CD14-positive monocyte (primary cell): ENCODE data around the gene ALKBH6. TPM values are rescaled to one million over a fixed set of nuclear protein-coding genes. Genes with fewer than 3 reads are reported as not detected.

Source experiments
- DNase-seq, 3 donors: peaks; one replicate each; pipeline ENCODE4 v3.0.0-alpha.2; 2011 to 2022
- H2AFZ ChIP-seq: 2 replicates; pipeline ENCODE4 v1.6.0; 2012; ENCODE audit warnings: mild to moderate bottlenecking, low read depth, low read length, inconsistent platforms; ENCODE audit not compliant: insufficient read depth, poor library complexity, severe bottlenecking
- H3K27ac ChIP-seq, 2 donors: 1 replicate in 1 of 2; 2 replicates in 1 of 2; pipeline ENCODE4 v1.5.1; 2012 to 2013; ENCODE audit warnings: low read length in 2 of 2, control low read depth in 1 of 2, inconsistent platforms in 1 of 2, low read depth in 1 of 2, mild to moderate bottlenecking in 1 of 2
- H3K27me3 ChIP-seq, 2 donors: one replicate each; pipeline versions ENCODE4 v1.6.0 to v1.6.1; 2011 to 2013; ENCODE audit warnings: low read length in 2 of 2; ENCODE audit not compliant: control insufficient read depth in 2 of 2, insufficient read depth in 2 of 2
- H3K36me3 ChIP-seq, 2 donors: replicated peaks in 1 of 2; 1 replicate in 1 of 2; 2 replicates in 1 of 2; pipeline versions ENCODE4 v1.5.1 to v1.6.1; 2012 to 2013; ENCODE audit warnings: low read length in 2 of 2, control low read depth in 1 of 2, inconsistent platforms in 1 of 2, mild to moderate bottlenecking in 1 of 2; ENCODE audit not compliant: insufficient read depth in 2 of 2, control insufficient read depth in 1 of 2
- H3K4me1 ChIP-seq, 2 donors: 1 replicate in 1 of 2; 2 replicates in 1 of 2; pipeline versions ENCODE4 v1.5.1 to v1.6.1; 2012 to 2013; ENCODE audit warnings: low read length in 2 of 2, control low read depth in 1 of 2, inconsistent platforms in 1 of 2, mild to moderate bottlenecking in 1 of 2, moderate library complexity in 1 of 2; ENCODE audit not compliant: insufficient read depth in 2 of 2, control insufficient read depth in 1 of 2
- H3K4me2 ChIP-seq: replicated peaks from 2 replicates; pipeline ENCODE3; 2012; ENCODE audit warnings: low read length, moderate library complexity, mild to moderate bottlenecking; ENCODE audit not compliant: poor library complexity, severe bottlenecking; ENCODE audit errors: extremely low read depth
- H3K4me3 ChIP-seq, 3 experiments: fragments of 200-600 bp in 1 of 3; sonication (generic) in 1 of 3; replicated peaks in 1 of 3; 1 replicate in 2 of 3; 2 replicates in 1 of 3; pipeline ENCODE4 v1.5.1; 2011 to 2013; ENCODE audit warnings: low read length in 3 of 3, mild to moderate bottlenecking in 3 of 3, control low read depth in 2 of 3, low read depth in 2 of 3, inconsistent platforms in 1 of 3, moderate library complexity in 1 of 3
- H3K79me2 ChIP-seq: 2 replicates; pipeline ENCODE4 v1.6.0; 2012; ENCODE audit warnings: mild to moderate bottlenecking, control low read depth, inconsistent platforms, low read length, moderate library complexity; ENCODE audit not compliant: insufficient read depth
- H3K9ac ChIP-seq: 2 replicates; pipeline ENCODE4 v1.6.0; 2017; ENCODE audit warnings: low read length, mild to moderate bottlenecking; ENCODE audit not compliant: insufficient read depth, poor library complexity, severe bottlenecking
- H3K9me3 ChIP-seq, 2 donors: replicated peaks in 1 of 2; 1 replicate in 1 of 2; 2 replicates in 1 of 2; pipeline versions ENCODE4 v1.5.1 to v1.6.1; 2012 to 2013; ENCODE audit warnings: low read length in 2 of 2, control low read depth in 1 of 2; ENCODE audit not compliant: control insufficient read depth in 1 of 2, insufficient read depth in 1 of 2
- H4K20me1 ChIP-seq: 2 replicates; pipeline ENCODE4 v1.6.0; 2012; ENCODE audit warnings: mild to moderate bottlenecking, low read length, control low read depth, moderate library complexity; ENCODE audit not compliant: insufficient read depth
- H3K27ac Mint-ChIP-seq, 7 donors: one replicate each; pipeline ENCODE4 v1.8.0; 2020; ENCODE audit warnings: mild to moderate bottlenecking in 7 of 7, mixed read lengths in 7 of 7, moderate library complexity in 6 of 7, inconsistent platforms in 2 of 7
- H3K27me3 Mint-ChIP-seq, 3 donors: one replicate each; pipeline ENCODE4 v1.8.0; 2021 to 2022; ENCODE audit warnings: low read depth in 3 of 3, mild to moderate bottlenecking in 3 of 3, mixed read lengths in 3 of 3, moderate library complexity in 3 of 3, inconsistent platforms in 1 of 3
- H3K36me3 Mint-ChIP-seq, 2 donors: one replicate each; pipeline ENCODE4 v1.8.0; 2020; ENCODE audit warnings: mixed read lengths in 2 of 2, inconsistent platforms in 1 of 2, mild to moderate bottlenecking in 1 of 2
- H3K4me1 Mint-ChIP-seq: one replicate; pipeline ENCODE4 v1.8.0; 2020; ENCODE audit warnings: mild to moderate bottlenecking, mixed read lengths
- H3K4me3 Mint-ChIP-seq, 2 donors: one replicate each; pipeline ENCODE4 v1.8.0; 2020; ENCODE audit warnings: mild to moderate bottlenecking in 2 of 2, mixed read lengths in 2 of 2, moderate library complexity in 1 of 2
- H3K9me3 Mint-ChIP-seq, 7 donors: one replicate each; pipeline ENCODE4 v1.8.0; 2020 to 2022; ENCODE audit warnings: mixed read lengths in 7 of 7, mild to moderate bottlenecking in 6 of 7, moderate library complexity in 6 of 7, inconsistent platforms in 2 of 7
- CTCF ChIP-seq: fragments of 200-600 bp; IDR thresholded peaks from one replicate; pipeline ENCODE4 v1.8.0; 2022; ENCODE audit warnings: antibody characterized with exemption, mild to moderate bottlenecking
- WGBS: methylation state at CpG from one replicate; pipeline ENCODE4 v1.1.5; 2013; ENCODE audit warnings: missing lambda C conversion rate; ENCODE audit not compliant: insufficient coverage; 5-methylcytosine and 5-hydroxymethylcytosine counted together
- intact Hi-C, 2 donors: fragments of 100-400 bp; cut with micrococcal nuclease; formaldehyde crosslinking; loops; one replicate each; pipeline versions ENCODE4 v1.15.0 to v1.15.1; 2023
- polyA plus RNA-seq, 3 donors: library from polyadenylated mRNA; depleted of rRNA in 1 of 3; unstranded in 2 of 3; stranded (reverse) in 1 of 3; fragments of 300-500 nt in 2 of 3; fragments of >200 nt in 1 of 3; fragmentation: Illumina TruSeq in 2 of 3; gene quantifications; 1 replicate in 2 of 3; 2 replicates in 1 of 3; pipeline ENCODE4 v1.2.3, GENCODE V29; 2012 to 2021

The ALKBH6 gene
- polyA plus RNA-seq, 3 donors: 13.1 to 29.3 (median 16.1) TPM

DNA sequence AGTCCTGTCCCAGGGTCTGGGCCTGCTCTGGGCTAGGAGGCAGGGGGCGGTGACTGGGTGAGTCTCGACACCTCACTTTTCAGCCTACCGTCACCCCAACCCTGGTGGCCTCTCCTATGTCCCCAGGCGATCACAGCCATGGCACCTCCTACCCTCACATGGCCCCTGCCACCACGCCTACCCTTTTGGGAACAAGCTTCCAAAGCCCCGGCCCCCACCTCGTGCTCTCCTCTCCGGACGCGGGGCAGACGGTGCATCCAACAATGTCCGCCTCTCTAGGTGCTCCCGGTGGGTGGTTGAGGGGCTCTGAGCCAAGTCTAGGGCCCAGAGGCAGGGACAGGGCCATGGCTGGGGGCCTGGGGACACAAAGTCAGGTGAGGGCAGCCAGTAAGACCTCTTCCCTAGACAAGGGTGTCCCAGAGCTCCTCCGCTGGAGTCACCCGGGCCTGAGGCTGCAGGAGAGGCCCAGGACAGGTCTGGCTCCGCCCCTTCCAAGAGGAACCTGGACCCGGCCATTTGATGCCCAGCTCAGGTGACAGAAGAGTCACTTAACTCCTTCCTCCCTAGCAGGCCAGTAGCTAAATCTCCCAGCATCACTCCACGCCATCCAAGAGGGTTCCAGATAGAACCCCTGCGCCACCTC, 5.6 kb downstream of the ALKBH6 start, which contains the start of gene SYNE4:
Gene SYNE4, minus strand, starts transcription at position 478 of the 643 bp plus-strand sequence. Its CDS starts 132 bp downstream, at position 346.
- Histone ChIP-seq H2AFZ (peak within 1 kb of the TSS; percentile 53), H3K79me2 (peaks cover 4% of the 10 kb centered on the region), H3K4me3 (peak within 1 kb of the TSS in 1 of 3 experiments; percentile 46), H3K27ac (no peak within 1 kb of the TSS), H3K9me3 (no peaks in the 10 kb centered on the region), H3K27me3 (peaks cover 0 to 16% of the 10 kb centered on the region in 2 donors), H3K36me3 (no peaks in the 10 kb centered on the region), H4K20me1 (no peaks in the 10 kb centered on the region), H3K4me1 (peaks cover 3 to 17% of the 10 kb centered on the region in 2 donors), H3K9ac (peak within 1 kb of the TSS; percentile 51), H3K4me2 (peak within 1 kb of the TSS; percentile 67)
- Mint-ChIP-seq H3K4me3 (peak within 1 kb of the TSS; percentile 53 to 71), H3K4me1 (peaks cover 18% of the 10 kb centered on the region), H3K9me3 (peaks cover 0 to 3% (median 0%) of the 10 kb centered on the region in 7 donors), H3K27me3 (peaks cover 17 to 25% (median 22%) of the 10 kb centered on the region in 3 donors), H3K36me3 (peaks cover 7 to 8% of the 10 kb centered on the region in 2 donors), H3K27ac (peak within 1 kb of the TSS in 1 of 7 donors; percentile 75)
- no peak for TF ChIP-seq CTCF
- intact Hi-C loops: no loop called here
- 71% methylated on average over 16 of the region's 19 CpGs for WGBS
- DNase-seq: no peak

DNA sequence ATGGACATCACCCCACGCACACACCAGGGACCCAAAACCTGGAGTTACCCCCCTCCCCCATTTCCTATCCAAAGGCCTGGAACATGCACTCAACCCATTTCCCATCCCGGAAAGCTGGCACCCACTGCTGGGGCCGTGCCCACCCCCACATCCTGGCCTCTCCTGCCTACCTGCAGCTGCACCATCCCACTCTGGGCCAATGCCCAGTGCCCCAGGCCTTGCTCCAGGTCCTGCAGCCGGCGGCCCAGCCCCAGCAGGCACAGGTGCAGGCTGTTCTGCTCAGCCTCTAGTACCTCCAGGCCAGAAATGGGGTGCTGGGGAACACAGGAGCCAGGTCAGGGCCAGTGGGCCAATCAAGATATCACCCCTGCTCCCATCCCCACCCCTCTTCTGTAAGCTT, 7.1 kb downstream of the ALKBH6 start:
- peaks cover 0 to 4% (median 0%) of the 10 kb centered on the region in 7 donors for H3K9me3 Mint-ChIP-seq
- peaks cover 12% of the 10 kb centered on the region for H3K4me1 Mint-ChIP-seq
- H3K4me1 ChIP-seq: peaks cover 0 to 12% of the 10 kb centered on the region in 2 donors
- no peak overlapping the region for H2AFZ ChIP-seq
- no peaks in the 10 kb centered on the region for H4K20me1 ChIP-seq
- H3K9me3 ChIP-seq: no peaks in the 10 kb centered on the region
- no peak overlapping the region for H3K27ac ChIP-seq
- H3K27me3 ChIP-seq: peaks cover 0 to 16% of the 10 kb centered on the region in 2 donors
- intact Hi-C loops: no loop called here
- no peak overlapping the region for H3K4me3 ChIP-seq
- H3K9ac ChIP-seq: no peak overlapping the region
- H3K27me3 Mint-ChIP-seq: peaks cover 17 to 25% (median 22%) of the 10 kb centered on the region in 3 donors
- TF ChIP-seq CTCF: no peak
- WGBS: 88% methylated on average over 5 of the region's 5 CpGs
- no peak for DNase-seq
- no peak overlapping the region for H3K27ac Mint-ChIP-seq
- H3K79me2 ChIP-seq: no peaks in the 10 kb centered on the region
- no peak overlapping the region for H3K4me2 ChIP-seq
- no peak overlapping the region for H3K4me3 Mint-ChIP-seq
- H3K36me3 Mint-ChIP-seq: peaks cover 7 to 9% of the 10 kb centered on the region in 2 donors
- peaks cover 0 to 5% of the 10 kb centered on the region in 2 donors for H3K36me3 ChIP-seq
